Measurements from ENCODE around the gene AWAT2.

GRCh38 chrX:70029863-70030262 lies 19.9 kb downstream of the AWAT2 start:
- TF ChIP-seq TEAD4 (IDR thresholded peaks at IDR 0.05; ENCODE audit: low read length) (no peak), TEAD4 (CRISPR knock-in tag; IDR thresholded peaks at IDR 0.05; ENCODE audit: borderline replicate concordance) (no peak), CHD2 (IDR thresholded peaks at IDR 0.05; ENCODE audit: low read depth, low read length) (no peak), ZNF324 (CRISPR knock-in tag; IDR thresholded peaks at IDR 0.05) (no peak), ZNF232 (CRISPR knock-in tag; IDR thresholded peaks at IDR 0.05) (no peak), ZNF133 (CRISPR knock-in tag; IDR thresholded peaks at IDR 0.05) (no peak)
